ENCODE measurements around the gene NEUROD2. TPM values are rescaled to one million over a fixed set of nuclear protein-coding genes. Genes with fewer than 3 reads are reported as not detected.

Gene NEUROD2
- total RNA-seq, 4 donors from 2014 or later = not detected

- intact Hi-C loops (cut with DNase I) = no loop called here
- 86 to 95% methylated on average over 2 of the region's 2 CpGs for WGBS, 2 donors
- TF ChIP-seq CTCF (IDR thresholded peaks at IDR 0.05) = no peak
- TF ChIP-seq POLR2A (IDR thresholded peaks at IDR 0.05) = no peak
- Histone ChIP-seq H3K4me3 (replicated peaks in 1 of 3) (no peak overlapping the region), H3K27ac (no peak overlapping the region), H3K36me3 (peaks cover 0 to 2% of the 10 kb centered on the region in 2 donors), H3K4me1 (peaks cover 0 to 5% of the 10 kb centered on the region in 2 donors), H3K9me3 (no peaks in the 10 kb centered on the region), H3K27me3 (no peaks in the 10 kb centered on the region)
- DNase-seq = no peak
These were observed 35.6 kb downstream of the NEUROD2 start for GRCh38 chr17:39572121-39572520.

GRCh38 chr17:39569126-39569525, 38.6 kb downstream of the NEUROD2 start:
- no peak for TF ChIP-seq POLR2A (IDR thresholded peaks at IDR 0.05)
- TF ChIP-seq CTCF (IDR thresholded peaks at IDR 0.05) = no peak
- Histone ChIP-seq H3K9me3 (no peaks in the 10 kb centered on the region), H3K27ac (no peak overlapping the region), H3K27me3 (no peaks in the 10 kb centered on the region), H3K4me3 (replicated peaks in 1 of 3) (no peak overlapping the region), H3K36me3 (peaks cover 0 to 6% of the 10 kb centered on the region in 2 donors), H3K4me1 (peaks cover 0 to 5% of the 10 kb centered on the region in 2 donors)
- WGBS, 2 donors = 75 to 82% methylated on average over 1 of the region's 1 CpG
- intact Hi-C loops (cut with DNase I) = no loop called here
- no peak for DNase-seq

GRCh38 chr17:39568702-39569101, 39.0 kb downstream of the NEUROD2 start:
- Histone ChIP-seq H3K4me3 (replicated peaks in 1 of 3) (no peak overlapping the region), H3K36me3 (peaks cover 0 to 6% of the 10 kb centered on the region in 2 donors), H3K27me3 (no peaks in the 10 kb centered on the region), H3K9me3 (no peaks in the 10 kb centered on the region), H3K27ac (no peak overlapping the region), H3K4me1 (peaks cover 0 to 5% of the 10 kb centered on the region in 2 donors)
- no peak for DNase-seq
- 87 to 93% methylated on average over 9 of the region's 9 CpGs for WGBS, 2 donors
- intact Hi-C loops (cut with DNase I) = no loop called here
- no peak for TF ChIP-seq CTCF (IDR thresholded peaks at IDR 0.05)
- no peak for TF ChIP-seq POLR2A (IDR thresholded peaks at IDR 0.05)

GRCh38 chr17:39566094-39566850, 41.4 kb downstream of the NEUROD2 start:
- DNase-seq = no peak
- Histone ChIP-seq H3K36me3 (peaks cover 0 to 6% of the 10 kb centered on the region in 2 donors), H3K27me3 (no peaks in the 10 kb centered on the region), H3K4me1 (no peaks in the 10 kb centered on the region), H3K9me3 (no peaks in the 10 kb centered on the region), H3K4me3 (replicated peaks in 1 of 3) (no peak overlapping the region), H3K27ac (no peak overlapping the region)
- WGBS, 2 donors = 92 to 93% methylated on average over 11 of the region's 11 CpGs
- TF ChIP-seq CTCF (IDR thresholded peaks at IDR 0.05) = no peak
- TF ChIP-seq POLR2A (IDR thresholded peaks at IDR 0.05) = no peak
- intact Hi-C loops (cut with DNase I) = no loop called here

- Histone ChIP-seq H3K27ac (no peak overlapping the region), H3K9me3 (no peaks in the 10 kb centered on the region), H3K4me1 (no peaks in the 10 kb centered on the region), H3K36me3 (peaks cover 2 to 6% of the 10 kb centered on the region in 2 donors), H3K4me3 (replicated peaks in 1 of 3) (no peak overlapping the region), H3K27me3 (no peaks in the 10 kb centered on the region)
- TF ChIP-seq CTCF (IDR thresholded peaks at IDR 0.05) (no peak), POLR2A (IDR thresholded peaks at IDR 0.05) (no peak)
- 89 to 96% methylated on average over 4 of the region's 4 CpGs for WGBS, 2 donors
- intact Hi-C loops (cut with DNase I) = no loop called here
- no peak for DNase-seq
These were observed 43.4 kb downstream of the NEUROD2 start for GRCh38 chr17:39564211-39564848.

Measured in thyroid gland (tissue), 4 donors.